GM12878 (cell line): ENCODE measurements around the gene NCF4. TPM values are rescaled to one million over a fixed set of nuclear protein-coding genes. Genes with fewer than 3 reads are reported as not detected.

ENCODE experiments used
- ASH2L ChIP-seq: fragments of 300-600, 200-600 bp; sonication (generic); IDR thresholded peaks from 2 replicates; pipeline ENCODE4 v1.6.1; 2017; ENCODE audit warnings: low read depth, mild to moderate bottlenecking, borderline replicate concordance
- CEBPZ ChIP-seq: fragments of 150-350 bp; IDR thresholded peaks from 2 replicates; pipeline ENCODE4 v1.6.1; 2016; ENCODE audit warnings: low read depth, low read length
- CREM ChIP-seq: IDR thresholded peaks from 2 replicates; pipeline ENCODE4 v1.6.1; 2014; ENCODE audit warnings: antibody characterized with exemption, low read depth
- E4F1 ChIP-seq: fragments of 450-650 bp; IDR thresholded peaks from 2 replicates; pipeline ENCODE4 v1.6.1; 2018; ENCODE audit warnings: borderline replicate concordance, mild to moderate bottlenecking; ENCODE audit not compliant: partially characterized antibody
- ETV6 ChIP-seq, 2 experiments: fragments of 450-650 bp in 1 of 2; IDR thresholded peaks in 1 of 2; conservative IDR thresholded peaks in 1 of 2; 2 replicates each; pipeline ENCODE4 v1.6.1; 2014; ENCODE audit warnings: antibody characterized with exemption in 1 of 2, borderline replicate concordance in 1 of 2, low read depth in 1 of 2, mild to moderate bottlenecking in 1 of 2, moderate library complexity in 1 of 2
- HDGF ChIP-seq: fragments of 450-650 bp; IDR thresholded peaks from 2 replicates; pipeline ENCODE4 v1.6.1; 2016; ENCODE audit warnings: antibody characterized with exemption
- POLR2A ChIP-seq: IDR thresholded peaks from 2 replicates; pipeline ENCODE4 v1.6.1; 2011; ENCODE audit warnings: low read depth, mild to moderate bottlenecking, low read length
- SPI1 ChIP-seq: IDR thresholded peaks from 2 replicates; pipeline ENCODE4 v1.6.1; 2011; ENCODE audit warnings: low read depth, mild to moderate bottlenecking, low read length, moderate library complexity, borderline replicate concordance; ENCODE audit not compliant: insufficient read depth
- STAT3 ChIP-seq: IDR thresholded peaks from 2 replicates; pipeline ENCODE4 v1.6.1; 2011; ENCODE audit warnings: low read depth, low read length, improper control_type of control experiment
- TBL1XR1 ChIP-seq: IDR thresholded peaks from 2 replicates; pipeline ENCODE4 v1.6.1; 2012; ENCODE audit warnings: low read depth, low read length, improper control_type of control experiment
- USF2 ChIP-seq: IDR thresholded peaks from 2 replicates; pipeline ENCODE4 v1.6.1; 2011; ENCODE audit warnings: low read depth, low read length, improper control_type of control experiment, borderline replicate concordance
- YY1 ChIP-seq: IDR thresholded peaks from 2 replicates; pipeline ENCODE4 v1.6.1; 2011; ENCODE audit warnings: low read depth, mild to moderate bottlenecking, low read length
- ZBTB33 ChIP-seq: fragments of 450-650 bp; IDR thresholded peaks from 2 replicates; pipeline ENCODE4 v1.6.1; 2017; ENCODE audit warnings: mild to moderate bottlenecking
- ZNF217 ChIP-seq: fragments of 450-650 bp; IDR thresholded peaks from 2 replicates; pipeline ENCODE4 v1.6.1; 2017; ENCODE audit warnings: antibody characterized with exemption, mild to moderate bottlenecking
- ZNF274 ChIP-seq: IDR thresholded peaks from one replicate; pipeline ENCODE4 v1.8.0; 2011; ENCODE audit not compliant: insufficient read length, insufficient read depth
- polyA plus RNA-seq, 11 experiments: library from polyadenylated mRNA; depleted of rRNA in 4 of 11; unstranded in 6 of 11; stranded (reverse) in 5 of 11; fragments of >200 nt; fragmentation: Nextera tagmentation in 4 of 11; fragmentation: Illumina TruSeq in 1 of 11; extraction: Ambion mirVana in 4 of 11; extraction: Trizol in 1 of 11; gene quantifications; 1 replicate in 1 of 11; 2 replicates in 10 of 11; pipeline versions ENCODE4 v1.2.1 to v1.2.3, GENCODE V29; 2011 to 2016; ENCODE audit warnings: inconsistent platforms in 2 of 11, missing spikeins in 2 of 11, low read depth in 1 of 11
- total RNA-seq, 4 experiments: library from RNA; depleted of rRNA in 3 of 4; stranded (reverse); fragments of >200 nt in 3 of 4; fragmentation: Illumina TruSeq in 1 of 4; extraction: Trizol in 1 of 4; gene quantifications; 2 replicates each; pipeline versions ENCODE4 v1.2.1 to v1.2.3, GENCODE V29; 2013 to 2021
- TF ChIP-seq, protein P1 (sequence below): fragments of 450-650 bp; IDR thresholded peaks from 2 replicates; pipeline ENCODE4 v1.6.1; 2014; ENCODE audit warnings: mild to moderate bottlenecking

The NCF4 gene
- total and polyA plus RNA-seq, 10 of the 15 experiments (the other 5 are each of a cell fraction or from before 2014, with no cell fraction given) = 22.9 to 136 (median 72.5) TPM

DNA sequence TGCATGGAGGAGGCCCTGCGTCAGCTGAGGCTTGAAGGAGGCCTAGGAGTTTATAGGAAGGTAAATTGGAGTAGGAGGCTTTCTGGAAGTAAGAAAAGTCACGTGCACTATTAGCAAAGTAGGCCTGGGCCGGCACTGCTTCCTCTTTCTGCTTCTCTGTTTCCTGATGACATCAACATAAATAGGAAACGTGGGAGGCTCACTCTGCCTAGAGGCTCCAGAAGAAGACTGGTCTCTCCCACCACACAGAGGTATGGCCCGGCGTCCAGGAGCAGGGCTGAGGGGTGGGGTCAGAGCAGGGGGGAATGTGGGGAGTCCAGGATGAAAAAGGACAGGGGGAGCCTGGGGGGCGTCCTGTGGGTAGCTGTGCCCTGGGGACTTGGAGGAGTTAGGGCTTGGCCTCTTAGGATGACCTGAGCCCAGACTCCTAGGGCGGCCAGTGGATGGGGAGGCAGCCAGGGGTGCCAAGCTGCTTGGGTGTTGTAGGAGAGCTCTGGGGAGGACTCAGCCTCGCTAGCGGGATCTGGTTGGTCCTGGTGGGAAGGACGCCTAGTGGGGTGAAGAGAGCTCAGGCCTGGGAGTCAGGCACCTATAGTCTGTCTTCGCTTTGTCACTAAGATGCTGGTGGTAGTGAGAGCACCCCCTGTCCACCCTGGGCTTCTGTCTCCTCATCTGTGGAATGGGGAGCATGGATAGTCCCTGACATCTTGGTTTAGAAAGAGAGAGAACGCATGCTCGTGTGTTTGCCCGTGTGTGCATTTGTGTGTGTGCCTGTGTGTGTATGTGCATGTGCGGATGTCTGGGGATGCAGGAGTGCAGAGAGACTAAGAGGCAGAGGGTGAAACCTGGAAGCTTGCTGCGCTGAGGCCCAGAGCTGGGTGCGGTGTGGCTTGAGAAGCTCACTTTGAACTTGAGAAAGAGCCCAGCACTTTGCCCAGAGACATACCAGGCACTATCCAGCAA lies 52.9 kb downstream of the NCF4 start, which contains the start of gene CSF2RB (continued):
- peak; percentile 49; the same call in 1 of the 2 replicates for TF ChIP-seq USF2
- TF ChIP-seq ASH2L = no peak
- TF ChIP-seq ZBTB33 = no peak
- peak; percentile 48; the same call in 1 of the 2 replicates for TF ChIP-seq SPI1
- TF ChIP-seq ZNF274 = no peak
- no peak for TF ChIP-seq CEBPZ
- peak; percentile 6; the same call in 1 of the 2 replicates for TF ChIP-seq POLR2A
- no peak for TF ChIP-seq STAT3
- no peak for TF ChIP-seq TBL1XR1
- no peak for TF ChIP-seq E4F1
- TF ChIP-seq, protein P1, sequence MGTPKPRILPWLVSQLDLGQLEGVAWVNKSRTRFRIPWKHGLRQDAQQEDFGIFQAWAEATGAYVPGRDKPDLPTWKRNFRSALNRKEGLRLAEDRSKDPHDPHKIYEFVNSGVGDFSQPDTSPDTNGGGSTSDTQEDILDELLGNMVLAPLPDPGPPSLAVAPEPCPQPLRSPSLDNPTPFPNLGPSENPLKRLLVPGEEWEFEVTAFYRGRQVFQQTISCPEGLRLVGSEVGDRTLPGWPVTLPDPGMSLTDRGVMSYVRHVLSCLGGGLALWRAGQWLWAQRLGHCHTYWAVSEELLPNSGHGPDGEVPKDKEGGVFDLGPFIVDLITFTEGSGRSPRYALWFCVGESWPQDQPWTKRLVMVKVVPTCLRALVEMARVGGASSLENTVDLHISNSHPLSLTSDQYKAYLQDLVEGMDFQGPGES = no peak
- TF ChIP-seq CREM = peak; percentile 32; the same call in 1 of the 2 replicates
- TF ChIP-seq ZNF217 = no peak
- peak; percentile 96 for TF ChIP-seq HDGF
- TF ChIP-seq YY1 = no peak
- peak in 1 of 2 experiments; percentile 98; a peak in 2 of 4 replicates for TF ChIP-seq ETV6 (conservative IDR thresholded peaks at IDR 0.05 in 1 of 2, IDR thresholded peaks at IDR 0.05 in 1 of 2; ENCODE audit: borderline replicate concordance in 1 of 2, low read depth in 1 of 2)
